Activated T-helper 17 cell treated with anti-CD3 and anti-CD28 coated beads, Interleukin-2, amount 50 U/mL, for 72 hours (primary cell): ENCODE results near the gene THSD7B. TPM values are rescaled to one million over a fixed set of nuclear protein-coding genes. Genes with fewer than 3 reads are reported as not detected.

ENCODE experiments used
- ATAC-seq: fragments of 150-1000 bp; cut with Tn5 transposase; replicated peaks from 2 replicates; pipeline ENCODE4 v1.10.0; 2021; ENCODE audit warnings: mild to moderate bottlenecking, moderate library complexity
- H3K27ac Mint-ChIP-seq: one replicate; pipeline ENCODE4 v1.8.0; 2022; ENCODE audit warnings: mixed read lengths
- H3K27me3 Mint-ChIP-seq: one replicate; pipeline ENCODE4 v1.8.0; 2022; ENCODE audit warnings: mixed read lengths
- H3K36me3 Mint-ChIP-seq: one replicate; pipeline ENCODE4 v1.8.0; 2022; ENCODE audit warnings: low read depth, mild to moderate bottlenecking, mixed read lengths
- H3K4me1 Mint-ChIP-seq: one replicate; pipeline ENCODE4 v1.8.0; 2022; ENCODE audit warnings: mixed read lengths
- H3K4me3 Mint-ChIP-seq: one replicate; pipeline ENCODE4 v1.8.0; 2022; ENCODE audit warnings: mild to moderate bottlenecking, mixed read lengths
- H3K9me3 Mint-ChIP-seq: one replicate; pipeline ENCODE4 v1.8.0; 2022; ENCODE audit warnings: mixed read lengths
- total RNA-seq, 2 donors: library from RNA; stranded (reverse); gene quantifications; one replicate each; pipeline ENCODE4 v1.2.3, GENCODE V29; 2022

Gene THSD7B
- total RNA-seq, 2 donors from 2014 or later = 0.05 TPM; not detected in 1

- no peaks in the 10 kb centered on the region for H3K4me1 Mint-ChIP-seq
- peaks cover 5% of the 10 kb centered on the region for H3K27me3 Mint-ChIP-seq
- no peaks in the 10 kb centered on the region for H3K9me3 Mint-ChIP-seq
- H3K4me3 Mint-ChIP-seq = no peak overlapping the region
- H3K36me3 Mint-ChIP-seq = no peaks in the 10 kb centered on the region
- H3K27ac Mint-ChIP-seq = no peak overlapping the region
- ATAC-seq = no peak
Observed at GRCh38 chr2:136863468-136863867, 98.1 kb downstream of the THSD7B start.

GRCh38 chr2:136863874-136864273 lies 98.5 kb downstream of the THSD7B start:
- H3K27ac Mint-ChIP-seq = no peak overlapping the region
- no peaks in the 10 kb centered on the region for H3K36me3 Mint-ChIP-seq
- ATAC-seq = no peak
- H3K4me3 Mint-ChIP-seq = no peak overlapping the region
- no peaks in the 10 kb centered on the region for H3K4me1 Mint-ChIP-seq
- no peaks in the 10 kb centered on the region for H3K9me3 Mint-ChIP-seq
- peaks cover 5% of the 10 kb centered on the region for H3K27me3 Mint-ChIP-seq

GRCh38 chr2:136871424-136871823 lies 106.1 kb downstream of the THSD7B start:
- ATAC-seq = no peak
- Mint-ChIP-seq H3K4me1 (no peaks in the 10 kb centered on the region), H3K9me3 (peaks cover 3% of the 10 kb centered on the region), H3K4me3 (no peak overlapping the region), H3K27ac (no peak overlapping the region), H3K27me3 (peaks cover 4% of the 10 kb centered on the region), H3K36me3 (no peaks in the 10 kb centered on the region)

GRCh38 chr2:136874258-136874657 lies 108.9 kb downstream of the THSD7B start:
- Mint-ChIP-seq H3K36me3 (no peaks in the 10 kb centered on the region), H3K4me1 (no peaks in the 10 kb centered on the region), H3K27me3 (peaks cover 4% of the 10 kb centered on the region), H3K27ac (no peak overlapping the region), H3K4me3 (no peak overlapping the region), H3K9me3 (peaks cover 3% of the 10 kb centered on the region)
- ATAC-seq = no peak

- Mint-ChIP-seq H3K27me3 (no peaks in the 10 kb centered on the region), H3K36me3 (no peaks in the 10 kb centered on the region), H3K27ac (no peak overlapping the region), H3K4me3 (no peak overlapping the region), H3K4me1 (no peaks in the 10 kb centered on the region), H3K9me3 (peaks cover 4% of the 10 kb centered on the region)
- no peak for ATAC-seq
Observed at GRCh38 chr2:136891100-136891499, 125.8 kb downstream of the THSD7B start.

GRCh38 chr2:136894007-136894634 lies 128.8 kb downstream of the THSD7B start:
- Mint-ChIP-seq H3K4me3 (no peak overlapping the region), H3K36me3 (no peaks in the 10 kb centered on the region), H3K27me3 (no peaks in the 10 kb centered on the region), H3K27ac (no peak overlapping the region), H3K9me3 (peaks cover 4% of the 10 kb centered on the region), H3K4me1 (no peaks in the 10 kb centered on the region)
- no peak for ATAC-seq

GRCh38 chr2:136901732-136902131 lies 136.4 kb downstream of the THSD7B start:
- no peak overlapping the region for H3K4me3 Mint-ChIP-seq
- no peaks in the 10 kb centered on the region for H3K36me3 Mint-ChIP-seq
- no peaks in the 10 kb centered on the region for H3K4me1 Mint-ChIP-seq
- no peak overlapping the region for H3K27ac Mint-ChIP-seq
- H3K9me3 Mint-ChIP-seq = no peaks in the 10 kb centered on the region
- ATAC-seq = no peak
- no peaks in the 10 kb centered on the region for H3K27me3 Mint-ChIP-seq

- no peaks in the 10 kb centered on the region for H3K36me3 Mint-ChIP-seq
- ATAC-seq = no peak
- H3K4me3 Mint-ChIP-seq = no peak overlapping the region
Observed at GRCh38 chr2:136905779-136906178, 140.4 kb downstream of the THSD7B start.

GRCh38 chr2:136909777-136910176 lies 144.4 kb downstream of the THSD7B start:
- Mint-ChIP-seq H3K27ac (no peak overlapping the region), H3K4me1 (no peaks in the 10 kb centered on the region), H3K36me3 (no peaks in the 10 kb centered on the region), H3K4me3 (no peak overlapping the region), H3K27me3 (peaks cover 4% of the 10 kb centered on the region), H3K9me3 (peaks cover 4% of the 10 kb centered on the region)
- no peak for ATAC-seq

More at GRCh38 chr2:136905779-136906178, 140.4 kb downstream of the THSD7B start:
- H3K9me3 Mint-ChIP-seq = no peaks in the 10 kb centered on the region
- H3K27me3 Mint-ChIP-seq = peaks cover 4% of the 10 kb centered on the region
- no peak overlapping the region for H3K27ac Mint-ChIP-seq
- no peaks in the 10 kb centered on the region for H3K4me1 Mint-ChIP-seq

GRCh38 chr2:136916131-136916530 lies 150.8 kb downstream of the THSD7B start:
- no peak overlapping the region for H3K27ac Mint-ChIP-seq
- H3K27me3 Mint-ChIP-seq = no peaks in the 10 kb centered on the region
- H3K4me3 Mint-ChIP-seq = no peak overlapping the region
- peaks cover 4% of the 10 kb centered on the region for H3K9me3 Mint-ChIP-seq
- no peaks in the 10 kb centered on the region for H3K36me3 Mint-ChIP-seq
- no peaks in the 10 kb centered on the region for H3K4me1 Mint-ChIP-seq
- ATAC-seq = no peak

- Mint-ChIP-seq H3K4me1 (no peaks in the 10 kb centered on the region), H3K4me3 (no peak overlapping the region), H3K9me3 (no peaks in the 10 kb centered on the region), H3K36me3 (no peaks in the 10 kb centered on the region), H3K27ac (no peak overlapping the region), H3K27me3 (no peaks in the 10 kb centered on the region)
- ATAC-seq = no peak
Observed at GRCh38 chr2:136917411-136917881, 152.1 kb downstream of the THSD7B start.

GRCh38 chr2:136919682-136920081 lies 154.3 kb downstream of the THSD7B start:
- Mint-ChIP-seq H3K27ac (no peak overlapping the region), H3K4me1 (no peaks in the 10 kb centered on the region), H3K4me3 (no peak overlapping the region), H3K9me3 (no peaks in the 10 kb centered on the region), H3K36me3 (no peaks in the 10 kb centered on the region), H3K27me3 (no peaks in the 10 kb centered on the region)
- no peak for ATAC-seq

- no peak overlapping the region for H3K27ac Mint-ChIP-seq
- H3K4me1 Mint-ChIP-seq = no peaks in the 10 kb centered on the region
- H3K4me3 Mint-ChIP-seq = no peak overlapping the region
- H3K9me3 Mint-ChIP-seq = no peaks in the 10 kb centered on the region
- H3K36me3 Mint-ChIP-seq = no peaks in the 10 kb centered on the region
- no peaks in the 10 kb centered on the region for H3K27me3 Mint-ChIP-seq
- ATAC-seq = no peak
Observed at GRCh38 chr2:136920652-136921333, 155.4 kb downstream of the THSD7B start.

- ATAC-seq = no peak
- H3K27me3 Mint-ChIP-seq = peaks cover 8% of the 10 kb centered on the region
- no peaks in the 10 kb centered on the region for H3K9me3 Mint-ChIP-seq
- no peaks in the 10 kb centered on the region for H3K4me1 Mint-ChIP-seq
- no peak overlapping the region for H3K4me3 Mint-ChIP-seq
- H3K36me3 Mint-ChIP-seq = no peaks in the 10 kb centered on the region
- no peak overlapping the region for H3K27ac Mint-ChIP-seq
Observed at GRCh38 chr2:136927156-136927555, 161.8 kb downstream of the THSD7B start.

- H3K4me3 Mint-ChIP-seq = no peak overlapping the region
Observed at GRCh38 chr2:136929531-136929930, 164.2 kb downstream of the THSD7B start.

More at GRCh38 chr2:136929531-136929930, 164.2 kb downstream of the THSD7B start:
- Mint-ChIP-seq H3K36me3 (no peaks in the 10 kb centered on the region), H3K27me3 (peaks cover 10% of the 10 kb centered on the region), H3K9me3 (no peaks in the 10 kb centered on the region), H3K4me1 (no peaks in the 10 kb centered on the region), H3K27ac (no peak overlapping the region)
- no peak for ATAC-seq
